SU-DHL-6 (cell line): Measurements from ENCODE around the gene VAPA.

Source experiments
- CTCF ChIP-seq: fragments of 200-600 bp; sonication (generic); IDR thresholded peaks from one replicate; pipeline ENCODE4 v1.5.1; 2017; ENCODE audit warnings: antibody characterized with exemption, mild to moderate bottlenecking, low read length, moderate library complexity; ENCODE audit not compliant: insufficient read depth, poor library complexity, severe bottlenecking
- EZH2phosphoT487 ChIP-seq: fragments of 200-600 bp; sonication (generic), shearing (Covaris generic); conservative IDR thresholded peaks from 2 replicates; pipeline ENCODE4 v1.6.1; 2018; ENCODE audit warnings: mild to moderate bottlenecking, antibody characterized with exemption, low read length, moderate library complexity, mixed read lengths

- TF ChIP-seq CTCF (no peak), EZH2phosphoT487 (no peak)
These were observed 59.7 kb downstream of the VAPA start for GRCh38 chr18:9973470-9973869.
